Colonic mucosa (tissue), 4 donors: ENCODE results near the gene CETP. TPM values are rescaled to one million over a fixed set of nuclear protein-coding genes. Genes with fewer than 3 reads are reported as not detected.

Experiments
- DNase-seq: peaks from one replicate; pipeline ENCODE4 v3.0.0-alpha.2; 2020
- H3K27ac ChIP-seq: fragments of 200-600 bp; one replicate; pipeline ENCODE4 v1.8.0; 2021
- H3K27me3 ChIP-seq: fragments of 200-600 bp; one replicate; pipeline ENCODE4 v1.8.0; 2021
- H3K36me3 ChIP-seq: fragments of 200-600 bp; one replicate; pipeline ENCODE4 v1.8.0; 2021
- H3K4me1 ChIP-seq: fragments of 200-600 bp; one replicate; pipeline ENCODE4 v1.8.0; 2021; ENCODE audit warnings: mild to moderate bottlenecking
- H3K4me3 ChIP-seq: fragments of 200-600 bp; one replicate; pipeline ENCODE4 v1.8.0; 2021
- H3K9ac ChIP-seq, 2 donors: one replicate each; pipeline ENCODE4 v1.7.0; 2013; ENCODE audit warnings: control low read depth in 2 of 2, low read depth in 2 of 2, low read length in 2 of 2
- H3K9me3 ChIP-seq: fragments of 200-600 bp; one replicate; pipeline ENCODE4 v1.8.0; 2021
- intact Hi-C: fragments of 100-400 bp; cut with DNase I; formaldehyde crosslinking; loops from one replicate; pipeline ENCODE4 v1.14.1; 2022
- total RNA-seq, 2 donors: library from RNA; stranded (reverse); fragmentation: NEBNext Ultra II Directional in 1 of 2; extraction: Animal tissue kit (Norgen Biotek cat#: 25700) in 1 of 2; gene quantifications; one replicate each; pipeline ENCODE4 v1.2.1, GENCODE V29; 2021
- TF ChIP-seq, protein P1 (sequence below): fragments of 200-600 bp; IDR thresholded peaks from one replicate; pipeline ENCODE4 v1.8.0; 2022; ENCODE audit warnings: antibody characterized with exemption, mild to moderate bottlenecking
- donor health status: healthy.
- donor health status: DM: no; HTN: no; CAD: no.
- donor health status: DM: no; HTN: no; CAD: no.

CETP gene
- total RNA-seq, 2 donors from 2014 or later: not detected

DNA sequence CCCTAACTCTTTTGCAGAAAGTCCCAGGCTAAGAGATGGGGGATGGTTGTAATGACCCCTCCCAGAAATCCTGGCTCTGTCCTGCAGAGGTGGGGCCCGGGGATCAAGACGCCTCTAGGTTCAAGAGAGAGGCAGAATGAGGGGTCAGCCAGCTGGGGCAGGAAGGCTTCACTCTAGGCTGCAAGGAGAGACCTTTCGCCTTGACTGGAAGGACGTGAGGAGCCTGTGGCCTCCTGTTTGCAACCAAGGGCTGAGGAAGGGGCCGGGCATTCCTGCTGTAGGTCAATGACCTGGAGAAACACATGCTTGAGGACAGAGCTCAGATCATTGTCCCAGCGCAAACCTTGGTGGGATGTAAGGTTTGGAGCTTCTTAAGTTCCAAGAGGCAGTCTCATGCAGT, 8.7 kb upstream of the CETP start:
- intact Hi-C loops: no loop called here
- H3K36me3 ChIP-seq: no peaks in the 10 kb centered on the region
- no peaks in the 10 kb centered on the region for H3K4me1 ChIP-seq
- H3K4me3 ChIP-seq: no peak overlapping the region
- H3K27me3 ChIP-seq: no peaks in the 10 kb centered on the region
- H3K9ac ChIP-seq: no peak overlapping the region
- TF ChIP-seq, protein P1, sequence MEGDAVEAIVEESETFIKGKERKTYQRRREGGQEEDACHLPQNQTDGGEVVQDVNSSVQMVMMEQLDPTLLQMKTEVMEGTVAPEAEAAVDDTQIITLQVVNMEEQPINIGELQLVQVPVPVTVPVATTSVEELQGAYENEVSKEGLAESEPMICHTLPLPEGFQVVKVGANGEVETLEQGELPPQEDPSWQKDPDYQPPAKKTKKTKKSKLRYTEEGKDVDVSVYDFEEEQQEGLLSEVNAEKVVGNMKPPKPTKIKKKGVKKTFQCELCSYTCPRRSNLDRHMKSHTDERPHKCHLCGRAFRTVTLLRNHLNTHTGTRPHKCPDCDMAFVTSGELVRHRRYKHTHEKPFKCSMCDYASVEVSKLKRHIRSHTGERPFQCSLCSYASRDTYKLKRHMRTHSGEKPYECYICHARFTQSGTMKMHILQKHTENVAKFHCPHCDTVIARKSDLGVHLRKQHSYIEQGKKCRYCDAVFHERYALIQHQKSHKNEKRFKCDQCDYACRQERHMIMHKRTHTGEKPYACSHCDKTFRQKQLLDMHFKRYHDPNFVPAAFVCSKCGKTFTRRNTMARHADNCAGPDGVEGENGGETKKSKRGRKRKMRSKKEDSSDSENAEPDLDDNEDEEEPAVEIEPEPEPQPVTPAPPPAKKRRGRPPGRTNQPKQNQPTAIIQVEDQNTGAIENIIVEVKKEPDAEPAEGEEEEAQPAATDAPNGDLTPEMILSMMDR: no peak
- no peak overlapping the region for H3K27ac ChIP-seq
- no peak for DNase-seq
- no peaks in the 10 kb centered on the region for H3K9me3 ChIP-seq

- no peak overlapping the region for H3K27ac ChIP-seq
- TF ChIP-seq, protein P1: no peak
- H3K4me1 ChIP-seq: no peaks in the 10 kb centered on the region
- no peak for DNase-seq
- H3K9ac ChIP-seq: no peak overlapping the region
- no peak overlapping the region for H3K4me3 ChIP-seq
- H3K9me3 ChIP-seq: no peaks in the 10 kb centered on the region
- no peaks in the 10 kb centered on the region for H3K36me3 ChIP-seq
- intact Hi-C loops: no loop called here
- no peaks in the 10 kb centered on the region for H3K27me3 ChIP-seq
These were observed 5.7 kb upstream of the CETP start for GRCh38 chr16:56956076-56956475.

GRCh38 chr16:56956756-56957155, 5.0 kb upstream of the CETP start:
- Histone ChIP-seq H3K4me1 (no peaks in the 10 kb centered on the region), H3K27me3 (no peaks in the 10 kb centered on the region), H3K27ac (no peak overlapping the region), H3K9me3 (no peaks in the 10 kb centered on the region), H3K36me3 (no peaks in the 10 kb centered on the region), H3K9ac (no peak overlapping the region), H3K4me3 (no peak overlapping the region)
- DNase-seq: no peak
- TF ChIP-seq, protein P1: no peak
- intact Hi-C loops: no loop called here

DNA sequence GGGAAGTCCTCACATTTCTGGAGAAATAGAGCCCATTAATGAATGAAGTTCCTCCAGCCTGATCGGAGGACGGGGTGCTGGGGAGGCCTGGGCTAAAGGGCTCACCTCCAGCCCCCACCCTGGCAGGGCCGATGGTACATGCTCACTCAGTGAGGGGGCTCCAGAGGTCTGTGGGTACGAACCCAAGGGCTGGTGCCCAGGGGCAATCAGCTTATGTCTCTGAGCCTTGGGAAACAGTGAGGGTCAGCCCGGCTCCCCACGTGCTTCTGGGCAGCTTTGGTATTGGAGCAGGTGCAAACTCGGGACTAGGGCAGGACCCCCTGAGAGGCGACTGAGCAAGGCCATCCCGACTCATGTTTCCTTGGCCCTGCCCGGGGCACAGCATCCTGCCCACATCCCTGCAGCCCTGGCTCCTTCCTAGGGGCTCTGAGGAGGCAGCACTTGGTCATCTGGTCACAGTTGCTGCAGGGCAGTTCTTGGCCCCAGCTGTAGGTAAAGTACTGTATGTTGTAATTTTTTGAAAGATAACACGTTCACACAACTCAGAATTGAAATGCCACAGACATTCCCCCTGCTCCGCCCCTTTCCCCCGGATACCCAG, 969 bp upstream of the CETP start:
- H3K9me3 ChIP-seq: no peaks in the 10 kb centered on the region
- no peaks in the 10 kb centered on the region for H3K27me3 ChIP-seq
- no peaks in the 10 kb centered on the region for H3K36me3 ChIP-seq
- DNase-seq: no peak
- intact Hi-C loops: loop anchor here (5.0 to 10.0 kb wide), 3 partner anchors 82 to 207 kb away; no protein-coding TSS in a partner anchor
- no peak overlapping the region for H3K9ac ChIP-seq
- no peak overlapping the region for H3K4me3 ChIP-seq
- no peak overlapping the region for H3K27ac ChIP-seq
- TF ChIP-seq, protein P1: no peak
- H3K4me1 ChIP-seq: no peaks in the 10 kb centered on the region

DNA sequence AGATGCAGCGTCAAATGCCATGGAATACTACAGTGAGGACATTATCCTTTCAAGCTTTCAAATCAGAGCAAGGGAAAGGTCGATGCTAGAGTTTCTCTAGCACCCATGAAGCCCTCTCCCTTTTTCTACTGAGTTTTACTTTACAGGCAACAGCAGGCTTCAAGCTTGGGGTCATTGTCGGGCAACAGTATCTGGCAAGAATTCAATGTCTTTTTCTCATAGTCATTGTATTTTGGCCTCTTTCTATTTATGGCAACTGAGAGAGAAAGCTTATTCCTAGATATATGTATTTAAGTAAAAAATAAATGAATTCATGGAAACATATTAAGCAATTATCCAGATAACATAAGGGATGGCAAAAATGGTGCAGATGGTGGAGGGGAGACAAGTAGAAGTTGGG, 364 bp upstream of the CETP start:
- H3K27ac ChIP-seq: no peak overlapping the region

More for the DNA sequence above, 364 bp upstream of the CETP start:
- TF ChIP-seq, protein P1: no peak
- no peak for DNase-seq
- H3K4me3 ChIP-seq: no peak overlapping the region
- no peak overlapping the region for H3K9ac ChIP-seq
- H3K9me3 ChIP-seq: no peaks in the 10 kb centered on the region
- intact Hi-C loops: loop anchor here (5.0 to 10.0 kb wide), 3 partner anchors 81 to 206 kb away; no protein-coding TSS in a partner anchor
- H3K27me3 ChIP-seq: no peaks in the 10 kb centered on the region
- H3K4me1 ChIP-seq: no peaks in the 10 kb centered on the region
- no peaks in the 10 kb centered on the region for H3K36me3 ChIP-seq
